ENCODE data around the gene TJP1. TPM values are rescaled to one million over a fixed set of nuclear protein-coding genes. Genes with fewer than 3 reads are reported as not detected.

Gene TJP1
- 95.7 and 159 TPM in 2 replicates for total RNA-seq

- DNase-seq (ENCODE audit: low read depth) = no peak
These were observed at the start of gene TJP1 for GRCh38 chr15:29822100-29822683. TSS of gene TJP1 (minus strand) at chr15:29822468. CDS start at chr15:29822028, 440 bp downstream.

GRCh38 chr15:29871401-29871800 is 49.1 kb upstream of the TJP1 start:
- no peak for DNase-seq (ENCODE audit: low read depth)

DNA sequence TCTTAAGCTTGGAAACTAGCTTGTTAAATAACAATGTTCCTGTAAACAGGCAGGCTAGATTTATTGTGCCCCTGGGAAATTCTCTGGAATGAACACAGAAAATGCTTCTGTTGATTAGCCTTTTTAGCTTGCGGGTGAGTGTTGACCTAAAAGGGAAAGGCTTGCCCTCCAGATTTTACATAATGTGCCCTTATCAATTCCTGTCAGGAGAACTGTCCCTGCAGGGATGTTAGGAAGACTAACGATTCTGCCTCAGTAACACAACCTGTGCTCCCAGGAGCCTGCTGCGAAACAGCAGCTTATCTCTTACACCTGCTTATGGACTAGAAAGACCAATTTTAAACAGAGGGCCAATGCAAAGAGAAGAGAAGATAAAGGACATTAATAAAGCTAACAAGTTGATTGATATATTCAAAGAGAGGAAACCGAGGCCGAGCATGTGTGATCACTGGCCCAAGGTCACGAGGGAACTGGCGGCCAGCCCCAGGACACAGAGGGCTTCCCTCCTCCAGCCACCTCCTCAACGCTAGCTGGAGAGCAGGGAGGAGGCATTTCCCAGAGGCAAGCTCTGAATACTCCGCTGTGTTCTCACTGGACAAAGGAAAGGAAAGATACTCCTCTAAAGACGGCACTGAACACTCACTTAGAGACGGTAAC is 48.4 kb upstream of the TJP1 start:
- peak; percentile 24 for DNase-seq (ENCODE audit: low read depth)

GRCh38 chr15:29867241-29868000 is 45.2 kb upstream of the TJP1 start:
- no peak for DNase-seq (ENCODE audit: low read depth)

DNA sequence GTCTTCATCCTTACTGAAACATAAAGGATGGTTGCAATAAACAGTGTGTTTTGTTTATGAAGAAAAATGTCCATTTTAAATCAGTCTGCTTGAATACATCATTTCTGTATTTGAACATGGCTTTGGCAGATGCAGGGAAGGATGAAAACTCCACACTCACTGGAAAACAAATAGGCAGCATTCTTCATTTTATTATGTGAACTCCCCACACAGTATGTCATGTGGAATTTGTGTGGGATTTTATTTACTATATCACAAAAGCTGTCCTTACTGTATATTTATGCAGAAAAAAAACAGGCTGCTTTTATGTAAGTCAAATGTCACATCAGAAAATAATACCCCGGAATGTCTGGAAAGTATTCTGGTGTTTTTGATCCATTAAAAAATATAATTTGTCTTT is 44.1 kb upstream of the TJP1 start:
- no peak for DNase-seq (ENCODE audit: low read depth)

DNA sequence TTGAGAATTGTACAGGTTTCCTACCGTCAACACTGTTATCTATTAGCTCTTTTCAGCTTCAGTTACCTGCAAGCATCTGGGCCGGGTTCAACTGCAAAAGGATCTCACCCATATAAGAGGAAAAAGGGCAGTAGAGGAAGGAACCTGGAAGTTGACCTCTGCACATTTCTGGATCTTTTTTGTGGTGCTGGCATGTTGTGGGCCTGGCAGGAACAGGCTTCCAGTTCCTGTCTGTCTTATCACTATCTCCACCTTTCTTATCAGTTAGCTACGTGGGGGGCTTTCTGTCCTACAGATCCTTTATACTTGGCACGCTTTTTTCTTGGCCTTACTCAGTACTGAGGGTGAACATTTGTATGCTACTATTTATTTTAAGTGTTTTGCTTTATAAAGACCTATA is 42.2 kb upstream of the TJP1 start:
- DNase-seq (ENCODE audit: low read depth) = no peak

GRCh38 chr15:29863438-29863837 is 41.2 kb upstream of the TJP1 start:
- DNase-seq (ENCODE audit: low read depth) = no peak

DNA sequence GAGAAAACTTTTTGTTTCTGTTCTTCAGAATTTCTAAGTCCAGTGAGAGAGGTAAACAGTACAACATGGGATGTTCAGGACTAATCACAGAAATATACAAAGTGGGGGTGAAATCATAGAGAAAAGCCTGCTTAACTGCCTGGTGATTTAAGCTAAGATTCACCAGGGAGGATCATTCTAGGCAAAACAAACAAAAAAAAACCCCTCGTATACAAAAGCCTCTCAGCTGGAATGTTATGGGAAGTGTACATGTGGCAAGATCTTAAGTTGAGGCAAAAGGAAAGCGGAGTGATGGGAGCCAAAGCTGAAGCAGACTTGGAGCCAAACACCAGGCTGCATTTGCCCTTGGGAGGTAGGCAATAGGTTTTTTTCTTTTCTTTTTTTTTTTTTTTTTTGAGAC is 40.0 kb upstream of the TJP1 start:
- DNase-seq (ENCODE audit: low read depth) = no peak

DNA sequence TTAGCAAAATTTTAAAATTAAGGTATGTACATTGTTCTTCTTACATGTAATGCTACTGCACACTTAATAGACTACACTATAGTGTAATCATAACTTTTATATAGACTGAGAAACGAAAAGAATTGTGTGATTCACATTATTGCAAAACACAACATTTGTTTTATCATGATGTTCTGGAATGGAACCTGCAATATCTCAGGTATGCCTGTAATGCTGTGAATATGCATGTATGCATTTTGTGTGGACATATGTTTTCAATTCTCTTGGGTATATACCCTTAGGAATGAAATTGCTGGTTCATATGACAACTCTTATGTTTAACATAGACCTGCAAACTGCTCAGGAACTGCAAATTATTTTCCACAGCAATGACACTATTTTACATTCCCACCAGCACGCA is 38.6 kb upstream of the TJP1 start:
- DNase-seq (ENCODE audit: low read depth) = no peak

GRCh38 chr15:29859973-29860715 is 37.9 kb upstream of the TJP1 start:
- DNase-seq (ENCODE audit: low read depth) = peak; percentile 77

GRCh38 chr15:29859293-29859692 is 37.0 kb upstream of the TJP1 start:
- no peak for DNase-seq (ENCODE audit: low read depth)

GRCh38 chr15:29857221-29857789 is 35.0 kb upstream of the TJP1 start:
- DNase-seq (ENCODE audit: low read depth) = no peak

DNA sequence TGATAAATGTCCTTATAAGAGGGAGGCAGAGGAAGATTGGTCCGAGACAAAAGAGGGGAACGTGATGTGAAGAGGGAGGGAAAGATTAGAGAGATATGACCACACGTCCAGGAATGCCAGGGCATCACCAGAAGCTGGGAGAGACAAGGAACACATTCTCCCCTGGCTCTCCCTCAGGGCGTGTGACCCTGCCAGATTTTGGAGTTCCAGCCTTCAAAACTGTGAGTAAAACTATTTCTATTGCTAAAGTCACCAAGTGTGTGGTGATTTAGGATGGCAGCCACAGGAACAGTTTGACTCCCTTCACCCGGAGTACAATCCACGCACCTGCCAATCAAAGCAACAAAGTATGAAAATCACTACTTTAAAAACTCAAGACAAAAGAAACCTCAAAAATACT is 32.1 kb upstream of the TJP1 start:
- no peak for DNase-seq (ENCODE audit: low read depth)

DNA sequence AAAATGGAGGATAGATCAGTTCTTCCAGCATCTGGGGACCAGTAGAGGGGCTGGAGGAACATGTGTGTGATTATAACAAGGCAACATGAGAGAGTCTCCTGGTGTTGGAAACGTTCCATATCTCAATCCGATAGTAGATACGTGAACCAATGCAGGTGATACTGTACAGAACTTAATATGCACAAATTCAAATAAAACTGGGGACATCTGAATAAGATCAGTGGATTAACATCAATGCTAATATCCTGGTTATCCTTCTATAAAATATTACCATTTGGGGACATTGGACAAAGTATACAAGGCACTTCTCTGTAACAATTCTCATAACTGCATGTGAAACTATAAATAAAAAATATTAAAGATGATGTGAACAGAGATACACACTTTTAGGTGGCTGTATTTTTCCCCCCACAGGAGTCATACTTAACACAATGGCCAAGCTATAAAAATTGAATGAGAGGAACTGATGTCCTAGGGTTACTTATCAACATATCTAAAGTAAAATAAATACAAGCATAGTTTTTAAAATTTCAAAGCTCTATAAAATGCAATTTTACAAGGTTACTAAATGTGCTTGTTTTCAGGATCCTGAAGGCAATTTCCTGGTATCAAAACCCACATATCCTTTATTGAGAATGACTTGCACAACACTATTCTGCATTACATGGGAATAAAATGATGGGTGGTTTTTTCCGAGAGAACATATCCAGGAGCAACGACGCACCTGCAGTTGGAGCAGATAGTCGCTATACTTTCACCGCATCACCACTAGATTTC is 31.1 kb upstream of the TJP1 start:
- DNase-seq (ENCODE audit: low read depth) = no peak

DNA sequence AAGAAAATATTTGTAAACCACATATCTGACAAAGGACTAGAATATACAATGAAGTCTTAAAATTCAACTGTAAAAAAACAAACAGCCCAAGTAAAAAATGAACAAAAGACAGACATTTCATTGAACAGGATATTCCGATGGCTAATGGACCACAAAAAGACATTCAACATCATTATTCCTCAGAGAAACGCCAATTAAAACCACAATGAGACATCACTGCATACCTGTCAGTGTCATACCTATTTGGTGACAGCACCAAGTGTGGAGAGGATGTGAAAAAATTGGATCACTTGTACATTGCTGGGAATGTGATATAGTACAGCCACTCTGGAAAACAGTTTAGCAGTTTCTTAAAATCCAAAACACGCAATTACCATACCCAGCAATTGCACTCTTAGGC is 29.9 kb upstream of the TJP1 start:
- no peak for DNase-seq (ENCODE audit: low read depth)

GRCh38 chr15:29849716-29850115 is 27.4 kb upstream of the TJP1 start:
- DNase-seq (ENCODE audit: low read depth) = peak; percentile 78

- no peak for DNase-seq (ENCODE audit: low read depth)
These were observed 26.9 kb upstream of the TJP1 start for GRCh38 chr15:29849218-29849617.

DNA sequence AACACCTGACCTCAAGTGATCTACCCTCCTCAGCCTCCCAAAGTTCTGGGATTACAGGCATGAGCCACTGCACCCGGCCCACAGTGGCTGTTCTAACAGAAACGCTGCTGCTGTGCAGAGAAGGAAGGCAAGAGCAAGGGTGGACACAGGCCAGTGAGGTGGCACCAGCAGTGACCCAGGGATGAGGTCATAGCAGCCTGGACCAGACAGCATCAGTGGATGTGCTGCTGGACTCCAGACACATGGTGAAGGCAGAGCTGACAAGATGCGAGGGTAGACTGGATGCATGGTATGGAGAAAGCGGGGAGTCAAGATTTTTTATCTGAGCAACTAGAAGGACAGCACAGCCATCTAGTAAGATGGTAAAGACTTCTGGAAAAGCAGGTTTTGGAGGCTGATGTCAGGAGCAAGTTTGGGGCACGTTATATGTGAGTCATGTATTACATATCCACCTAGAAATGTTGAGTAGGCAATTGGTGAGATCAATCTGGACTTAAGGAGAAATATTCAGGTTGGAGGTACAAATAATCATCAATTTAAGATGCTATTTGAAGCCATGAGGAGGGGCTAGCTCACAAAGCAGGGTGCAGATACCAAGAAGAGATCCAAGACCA is 22.1 kb upstream of the TJP1 start:
- peak; percentile 38 for DNase-seq (ENCODE audit: low read depth)

DNA sequence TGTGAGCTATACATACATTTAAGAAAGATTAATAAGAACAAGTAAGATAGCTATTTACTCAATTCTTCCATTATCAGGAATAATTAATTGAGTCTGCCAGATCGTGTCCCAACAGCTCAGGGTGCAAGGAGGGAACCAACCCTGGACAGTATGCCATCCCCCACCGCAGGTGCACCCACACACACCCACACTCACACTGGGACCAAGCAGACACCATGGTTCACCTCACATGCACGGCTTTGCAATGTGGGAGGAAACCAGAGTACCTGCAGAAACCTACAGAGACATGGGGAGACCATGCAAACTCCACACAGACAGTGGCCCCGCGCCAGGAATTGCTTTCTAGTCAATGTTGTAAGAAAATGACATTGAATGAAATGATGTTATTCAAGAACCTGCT is 20.0 kb upstream of the TJP1 start:
- no peak for DNase-seq (ENCODE audit: low read depth)

DNA sequence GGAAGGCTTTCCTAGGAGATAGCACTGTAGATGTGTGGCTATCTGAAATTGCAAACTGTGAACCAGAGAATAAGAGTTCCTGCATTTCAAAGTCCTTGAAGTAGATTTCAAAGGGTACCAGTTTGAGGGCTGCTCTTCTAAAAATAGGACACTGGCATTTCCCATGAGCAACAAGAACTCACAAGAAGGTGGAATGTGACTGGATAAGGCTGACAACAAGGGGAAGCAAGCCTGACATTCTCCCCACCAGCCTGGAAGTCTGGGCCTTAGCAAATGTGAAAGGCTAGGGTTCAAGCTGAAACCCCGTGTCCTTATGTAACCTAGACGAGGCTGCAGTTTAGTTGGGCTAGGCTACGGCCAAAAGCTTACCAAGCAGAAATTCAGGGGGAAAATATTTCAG is 18.7 kb upstream of the TJP1 start:
- no peak for DNase-seq (ENCODE audit: low read depth)

DNA sequence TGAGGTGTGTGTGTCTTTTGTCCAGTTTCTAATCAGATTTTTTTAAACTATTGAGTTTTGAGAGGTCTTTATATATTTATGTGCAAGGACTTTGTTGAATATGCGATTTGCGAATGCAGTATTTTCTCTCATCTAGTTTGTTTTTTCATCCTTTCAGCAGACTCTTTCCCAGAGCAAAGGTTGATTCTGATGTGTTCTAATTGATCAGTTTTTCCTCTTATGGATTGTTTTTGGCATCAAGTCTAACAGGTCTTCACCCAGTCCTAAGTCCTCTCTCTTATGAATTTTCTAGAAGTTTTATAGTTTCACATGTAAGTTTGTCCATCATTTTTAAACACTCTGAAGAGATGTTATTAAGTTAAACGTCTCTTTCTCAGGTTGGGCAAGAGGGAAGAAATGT is 17.8 kb upstream of the TJP1 start:
- DNase-seq (ENCODE audit: low read depth) = no peak
